GM12872 (cell line): ENCODE results near the gene SIDT2.

Experiments
- CTCF ChIP-seq: IDR thresholded peaks from 3 replicates; pipeline ENCODE4 v1.5.1; 2011; ENCODE audit warnings: low read depth, mild to moderate bottlenecking, low read length, moderate library complexity; ENCODE audit not compliant: insufficient read depth

SIDT2 gene

GRCh38 chr11:117195258-117195657 is 16.7 kb downstream of the SIDT2 start:
- no peak for TF ChIP-seq CTCF

- no peak for TF ChIP-seq CTCF
Measured at GRCh38 chr11:117195761-117196160, 17.2 kb downstream of the SIDT2 start.

- TF ChIP-seq CTCF, result no peak
Measured at GRCh38 chr11:117197006-117197405, 18.5 kb downstream of the SIDT2 start.

- TF ChIP-seq CTCF, result peak; percentile 39; the same call in 2 of the 3 replicates
Measured at GRCh38 chr11:117197516-117198456, 19.2 kb downstream of the SIDT2 start.

- no peak for TF ChIP-seq CTCF
Measured at GRCh38 chr11:117198613-117199012, 20.1 kb downstream of the SIDT2 start.

- no peak for TF ChIP-seq CTCF
Measured at GRCh38 chr11:117199053-117199915, 20.7 kb downstream of the SIDT2 start, which contains the start of gene TAGLN. Gene TAGLN, plus strand, starts transcription at chr11:117199370. Its CDS starts 3,644 bp downstream, at chr11:117203014.
